Activated CD8-positive, alpha-beta memory T cell treated with anti-CD3 and anti-CD28 coated beads, Interleukin-2, amount 50 U/mL, for 48 hours (primary cell): ENCODE data around the gene GAL3ST2.
A peak's percentile ranks its signal among the peaks of the same experiment; 100 is the strongest.
"Not testable (repeated sequence)": the region's sequence is repeated elsewhere in the genome, so short reads cannot be mapped to it uniquely, and the experiment has no call there.

Experiments
- DNase-seq: peaks from one replicate; pipeline ENCODE4 v3.0.0-alpha.2; 2020

Gene GAL3ST2

DNA sequence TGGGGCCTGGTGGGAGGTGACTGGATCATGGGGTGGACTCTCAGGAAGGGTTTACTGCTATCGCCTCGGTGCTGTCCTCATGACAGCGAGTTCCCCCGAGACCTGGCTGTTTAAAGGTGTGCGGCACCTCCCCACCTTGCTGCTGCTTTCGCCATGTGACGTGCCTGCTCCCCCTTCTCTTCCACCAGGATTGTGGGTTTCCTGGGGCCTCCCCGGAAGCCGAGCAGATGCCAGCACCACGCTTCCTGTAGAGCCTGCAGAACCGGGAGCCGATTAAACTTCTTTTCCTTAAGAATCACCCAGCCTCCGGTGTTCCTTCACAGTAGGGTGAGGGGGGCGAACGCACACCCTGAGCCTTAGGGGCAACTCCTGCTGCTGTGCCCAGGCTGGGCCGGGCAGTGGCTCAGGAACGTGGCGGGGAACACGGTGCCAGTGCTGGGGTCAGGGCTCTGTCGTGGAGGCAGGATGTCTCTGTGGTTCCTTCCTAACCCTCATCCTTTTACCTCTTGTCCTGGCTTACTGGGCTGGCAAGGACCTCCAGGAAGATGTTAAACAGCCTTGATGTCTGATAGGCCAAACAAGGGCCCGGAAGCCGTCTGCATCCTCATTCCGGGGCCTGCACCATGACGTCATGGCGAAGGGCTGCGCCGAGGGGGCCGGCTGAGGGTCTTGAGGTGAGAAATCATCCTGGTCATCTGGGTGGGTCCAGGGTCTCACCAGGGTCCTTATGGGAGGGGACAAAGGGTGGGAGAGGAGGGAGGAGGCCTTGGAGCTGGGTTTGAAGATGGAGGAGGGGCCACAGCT, 45.0 kb downstream of the GAL3ST2 start:
- DNase-seq: no peak

DNA sequence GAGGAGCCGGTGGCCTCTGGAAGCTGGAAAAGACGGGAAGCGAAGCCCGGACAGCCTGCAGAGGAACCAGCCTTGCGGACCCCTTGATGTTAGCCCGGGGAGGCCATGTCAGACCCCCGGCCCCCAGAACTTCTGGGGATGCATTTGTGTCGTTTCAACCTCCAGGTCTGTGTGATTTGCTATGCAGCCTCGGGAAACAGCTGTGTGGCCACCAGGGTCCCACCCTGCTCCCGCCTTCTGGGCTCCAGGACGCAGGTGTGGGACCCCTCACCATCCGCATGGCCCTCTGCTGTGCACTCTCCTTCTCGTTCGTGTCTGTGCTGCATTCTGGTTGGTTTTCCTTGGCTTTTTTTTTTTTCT, 45.6 kb downstream of the GAL3ST2 start:
- DNase-seq: no peak

DNA sequence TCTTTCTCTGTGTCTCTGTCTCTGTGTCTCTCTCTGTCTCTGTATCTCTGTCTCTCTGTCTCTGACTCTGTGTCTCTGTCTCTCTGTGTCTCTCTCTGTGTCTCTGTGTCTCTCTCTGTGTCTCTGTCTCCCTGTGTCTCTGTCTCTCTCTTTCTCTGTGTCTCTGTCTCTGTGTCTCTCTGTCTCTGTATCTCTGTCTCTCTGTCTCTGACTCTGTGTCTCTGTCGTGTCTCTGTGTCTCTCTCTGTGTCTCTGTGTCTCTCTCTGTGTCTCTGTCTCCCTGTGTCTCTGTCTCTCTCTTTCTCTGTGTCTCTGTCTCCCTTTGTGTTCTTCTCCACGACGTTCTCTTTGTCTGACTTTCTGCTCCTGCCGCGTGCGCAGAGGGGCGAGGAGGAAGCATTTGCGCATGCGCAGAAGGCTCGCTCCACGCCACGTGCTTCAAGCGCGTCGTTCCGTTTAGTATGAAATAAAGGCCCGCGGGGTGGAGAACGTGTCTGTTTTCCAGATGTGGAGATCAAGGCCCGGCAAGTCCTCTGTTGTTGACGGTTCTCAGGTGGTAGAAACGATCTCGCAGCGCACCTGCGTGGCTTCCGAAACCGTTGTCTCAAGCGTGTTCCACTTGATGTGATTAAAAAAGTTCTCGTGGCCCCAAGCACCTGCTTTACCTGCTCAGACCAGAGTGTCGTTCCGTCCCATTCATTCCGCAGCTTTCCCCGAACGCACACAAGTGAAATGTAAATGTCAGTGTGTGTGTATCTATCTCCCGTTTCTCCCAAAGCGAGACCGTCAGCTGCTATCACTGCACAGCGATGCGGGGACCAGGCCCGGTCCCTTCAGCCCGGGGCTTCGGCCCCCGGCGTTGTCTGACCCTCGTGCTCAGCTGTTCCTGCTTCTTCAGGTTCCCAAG, 47.2 kb downstream of the GAL3ST2 start:
- not testable (repeated sequence) for DNase-seq

DNA sequence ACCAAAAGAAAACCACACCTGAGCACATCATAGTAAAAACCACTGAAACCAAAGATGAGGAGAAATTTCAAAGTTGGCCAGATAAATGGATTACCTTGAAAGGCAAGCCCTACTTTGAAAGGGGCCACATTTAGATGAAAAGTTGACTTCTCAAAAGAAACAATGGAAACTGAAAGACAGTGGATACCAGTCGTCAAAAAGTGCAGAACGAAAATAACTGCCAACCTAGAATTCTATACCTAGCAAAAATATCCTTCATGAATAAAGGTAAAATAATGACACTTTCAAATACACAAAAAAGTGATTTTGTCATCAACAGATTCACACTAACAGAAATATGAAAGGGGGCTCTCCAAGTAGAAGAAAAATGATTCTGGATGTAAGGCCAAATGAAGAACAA, 50.8 kb downstream of the GAL3ST2 start:
- no peak for DNase-seq

DNA sequence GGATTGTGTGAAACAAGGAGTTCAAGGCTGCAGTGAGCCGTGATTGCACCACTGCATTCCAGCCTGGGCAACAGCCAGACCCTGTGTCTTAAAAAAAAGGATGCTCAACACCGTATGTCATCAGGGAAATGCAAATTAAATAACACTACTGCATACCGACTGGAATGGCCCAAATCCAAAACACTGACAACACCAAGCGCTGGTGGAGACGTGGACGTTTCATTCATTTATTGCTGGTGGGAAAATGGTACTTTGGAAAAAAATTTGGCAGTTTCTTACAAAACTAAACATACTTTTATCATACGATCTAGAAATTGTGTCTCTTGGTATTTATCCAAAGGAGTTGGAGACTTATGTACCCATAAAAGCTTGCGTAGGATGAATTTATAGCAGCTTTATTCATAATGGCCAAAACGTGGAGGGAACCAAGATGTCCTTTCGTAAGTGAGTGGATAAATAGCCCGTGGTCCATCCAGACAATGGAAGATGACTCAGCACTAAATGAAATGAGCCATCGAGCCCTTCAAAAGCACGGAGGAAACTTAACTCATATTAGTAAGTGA, 56.6 kb downstream of the GAL3ST2 start:
- DNase-seq: no peak

DNA sequence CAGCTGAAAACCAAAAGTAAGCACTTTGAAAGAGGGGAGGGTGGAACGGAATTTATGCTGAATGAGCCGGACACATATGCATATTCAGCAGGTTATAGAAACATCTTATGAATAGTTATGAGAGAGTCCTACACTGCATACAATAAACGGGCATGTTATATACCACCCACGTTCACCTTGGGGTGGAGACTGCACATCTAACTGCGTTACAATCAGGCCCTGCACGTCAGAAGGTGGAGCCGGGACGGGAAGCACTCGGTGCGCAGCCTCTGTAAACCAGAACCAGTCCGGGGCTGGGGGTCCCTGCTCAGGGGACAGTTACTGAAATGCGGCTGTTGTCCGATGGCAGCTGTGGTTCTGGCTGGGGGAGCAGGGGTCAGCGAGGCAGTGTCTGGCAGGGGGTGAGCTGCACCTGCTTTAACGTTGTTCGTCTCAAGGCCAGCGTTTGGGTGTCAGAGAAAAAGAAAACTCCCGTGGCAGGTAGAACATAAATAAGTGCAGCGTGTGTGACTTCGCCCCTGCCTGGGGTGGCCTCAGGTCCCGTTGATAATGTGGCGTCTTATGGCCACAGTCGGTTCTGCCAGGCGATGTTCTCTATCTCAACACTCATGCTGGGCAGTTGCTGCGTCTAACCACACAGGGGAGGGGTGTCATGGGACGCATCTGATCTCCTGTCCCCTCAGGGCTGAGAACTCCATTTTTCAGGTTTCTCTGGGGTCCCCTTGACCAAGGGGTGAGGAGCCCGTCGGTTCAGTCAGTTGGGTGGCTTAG, 57.3 kb downstream of the GAL3ST2 start:
- not testable (repeated sequence) for DNase-seq

DNA sequence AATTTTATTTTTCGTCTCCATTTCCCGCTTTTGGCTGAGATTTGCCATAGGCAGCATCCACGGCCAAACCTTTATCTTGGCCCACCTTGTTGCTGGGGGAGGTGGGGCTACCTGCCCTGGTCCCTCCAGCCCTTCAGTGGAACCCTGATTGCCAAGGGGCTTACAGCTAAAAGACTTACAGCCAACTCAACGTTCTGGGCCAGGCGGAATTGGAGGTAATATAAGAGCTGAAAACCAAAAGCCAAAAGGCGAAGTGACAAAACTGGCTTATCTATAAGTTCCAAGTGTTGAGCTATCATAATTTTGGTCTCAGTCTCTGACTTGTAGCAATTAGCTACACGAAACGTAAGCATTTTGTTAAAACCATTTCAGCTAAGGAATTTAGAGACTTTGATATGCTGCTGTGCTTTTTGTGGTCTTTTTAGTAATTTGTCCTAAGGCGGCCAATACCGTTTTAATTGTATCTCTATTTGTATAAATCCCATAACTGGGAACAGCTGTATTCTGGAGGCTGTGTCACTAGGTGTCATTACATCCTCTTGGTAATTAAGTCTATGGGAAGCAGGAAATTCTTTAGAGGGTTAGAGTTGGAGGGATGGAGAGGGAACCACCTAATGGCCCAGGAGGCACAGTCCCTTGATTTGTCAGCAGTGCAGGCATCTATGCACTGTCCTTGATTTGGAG, 58.0 kb downstream of the GAL3ST2 start:
- no peak for DNase-seq

DNA sequence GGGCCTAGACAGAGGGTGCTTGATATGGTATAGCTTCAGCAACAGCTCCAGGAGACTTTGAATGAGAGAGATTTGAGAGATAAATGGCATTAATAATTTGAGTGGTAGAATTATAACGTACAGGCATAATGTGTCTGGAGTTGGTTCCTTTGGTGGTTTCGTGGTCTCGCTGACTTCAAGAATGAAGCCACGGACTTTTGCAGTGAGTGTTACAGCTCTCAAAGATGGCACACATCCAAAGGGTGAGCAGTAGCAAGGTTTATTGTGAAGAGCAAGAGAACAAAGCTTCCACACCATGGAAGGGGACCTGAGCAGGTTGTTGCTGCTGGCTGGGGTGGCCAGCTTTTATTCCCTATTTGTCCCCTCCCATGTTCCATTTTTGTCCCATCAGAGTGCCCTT, 59.0 kb downstream of the GAL3ST2 start:
- no peak for DNase-seq

DNA sequence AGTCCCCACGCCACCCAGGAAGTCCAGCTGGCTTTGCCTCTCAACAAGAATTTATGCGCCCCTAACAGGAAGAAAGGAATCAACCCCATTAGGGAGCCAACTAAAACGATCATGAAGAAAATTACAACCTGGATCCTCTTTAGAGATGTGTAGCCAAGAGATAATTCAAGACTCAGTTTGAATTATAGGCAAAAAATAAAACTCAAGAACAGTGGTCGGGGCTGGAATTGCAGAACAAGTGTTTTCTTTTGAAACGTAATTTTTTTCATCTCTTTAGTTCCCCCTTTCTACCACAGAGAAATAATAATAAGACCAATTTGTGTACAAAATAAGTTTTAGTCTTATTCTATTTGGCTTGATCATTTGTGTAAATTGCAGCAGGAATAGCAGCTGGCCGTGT, 59.7 kb downstream of the GAL3ST2 start:
- no peak for DNase-seq

DNA sequence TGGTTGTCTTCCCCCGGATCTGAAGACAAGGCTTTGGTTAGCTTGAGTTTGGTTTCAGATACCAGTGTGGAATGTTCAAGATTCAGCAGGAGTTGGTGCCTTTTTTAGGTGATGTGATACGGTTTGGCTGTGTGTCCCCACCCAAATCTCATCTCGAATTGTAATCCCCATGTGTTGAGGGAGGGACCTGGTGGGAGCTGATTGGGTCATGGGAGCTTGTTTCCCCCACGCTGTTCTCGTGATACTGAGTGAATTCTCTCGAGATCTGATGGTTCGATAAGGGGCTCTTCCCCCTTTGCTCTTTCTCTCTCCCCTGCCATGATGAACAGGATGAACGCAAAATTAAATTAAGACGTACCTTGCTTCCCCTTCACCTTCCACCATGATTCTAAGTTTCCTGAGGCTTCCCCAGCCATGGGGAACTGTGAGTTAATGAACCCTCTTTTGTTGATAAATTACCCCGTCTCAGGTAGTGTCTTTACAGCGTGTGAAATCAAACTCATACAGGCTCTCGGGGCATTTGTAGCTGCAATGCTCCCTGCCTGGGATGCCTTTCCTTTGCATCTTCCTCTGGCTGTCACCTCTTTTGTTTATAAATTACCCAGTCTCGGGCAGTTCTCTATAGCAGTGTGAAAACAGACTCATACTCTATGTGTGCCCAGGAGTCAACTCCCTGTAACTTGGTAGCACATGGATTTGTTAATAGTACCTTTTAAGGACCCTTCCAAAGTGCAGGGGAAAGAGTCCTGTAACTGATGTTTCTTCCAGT, 60.8 kb downstream of the GAL3ST2 start:
- no peak for DNase-seq

DNA sequence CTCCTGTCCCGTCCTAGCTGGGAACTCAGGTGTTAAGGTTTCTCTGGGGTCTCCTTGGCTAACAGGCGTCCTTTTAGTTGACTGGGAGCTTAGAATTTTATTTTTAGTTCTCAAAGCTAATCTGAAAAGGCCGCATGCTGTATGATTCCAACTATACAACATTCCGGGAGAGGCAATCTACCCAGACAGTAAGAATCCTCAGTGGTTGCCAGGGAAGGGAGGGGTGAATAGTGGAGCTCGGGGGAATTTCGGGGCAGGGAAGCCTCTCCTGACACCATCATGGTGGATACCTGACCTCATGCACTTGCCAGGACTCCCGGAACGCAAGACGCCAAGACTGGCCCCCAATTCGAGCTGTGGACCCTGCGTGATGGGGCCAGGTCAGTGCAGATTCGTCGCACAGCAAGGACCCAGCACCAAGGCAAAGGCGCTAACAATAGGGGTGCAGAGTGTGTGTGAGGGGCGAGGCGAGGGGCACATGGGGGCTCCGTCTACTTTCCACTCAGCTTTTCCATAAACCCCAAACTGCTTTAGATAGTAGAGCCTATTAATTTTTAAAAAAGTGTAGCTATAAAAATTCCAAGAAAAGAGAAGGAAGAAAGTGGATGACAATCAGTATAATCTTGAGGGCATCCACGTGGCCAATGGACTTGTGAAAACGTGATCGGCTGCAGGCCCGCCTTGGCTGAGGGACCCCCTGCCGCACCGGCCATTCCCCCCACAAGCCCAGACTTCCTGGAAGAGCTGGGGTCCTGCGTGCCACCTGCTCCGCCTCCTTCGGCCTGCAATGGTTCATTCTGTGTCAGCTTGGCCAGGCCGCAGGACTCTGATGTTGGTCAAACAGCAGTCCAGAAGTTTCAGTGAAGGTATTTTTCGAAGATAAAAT, 64.8 kb downstream of the GAL3ST2 start:
- no peak for DNase-seq

DNA sequence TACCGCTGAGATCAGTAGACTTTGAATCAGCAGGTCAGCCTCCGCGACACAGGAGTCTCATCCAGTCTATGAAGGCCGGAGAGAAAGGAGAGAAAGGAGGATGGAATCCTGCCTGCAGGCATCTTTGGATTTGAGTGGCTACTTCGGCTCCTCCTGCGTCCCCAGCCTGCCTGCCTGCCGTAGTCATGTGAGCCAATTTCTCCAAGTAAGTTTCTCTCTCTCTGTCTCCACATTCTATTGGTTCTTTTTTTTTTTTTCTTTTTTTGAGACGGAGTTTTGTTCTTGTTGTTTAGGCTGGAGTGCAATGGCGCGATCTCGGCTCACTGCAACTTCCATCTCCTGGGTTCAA, 65.4 kb downstream of the GAL3ST2 start:
- no peak for DNase-seq

DNA sequence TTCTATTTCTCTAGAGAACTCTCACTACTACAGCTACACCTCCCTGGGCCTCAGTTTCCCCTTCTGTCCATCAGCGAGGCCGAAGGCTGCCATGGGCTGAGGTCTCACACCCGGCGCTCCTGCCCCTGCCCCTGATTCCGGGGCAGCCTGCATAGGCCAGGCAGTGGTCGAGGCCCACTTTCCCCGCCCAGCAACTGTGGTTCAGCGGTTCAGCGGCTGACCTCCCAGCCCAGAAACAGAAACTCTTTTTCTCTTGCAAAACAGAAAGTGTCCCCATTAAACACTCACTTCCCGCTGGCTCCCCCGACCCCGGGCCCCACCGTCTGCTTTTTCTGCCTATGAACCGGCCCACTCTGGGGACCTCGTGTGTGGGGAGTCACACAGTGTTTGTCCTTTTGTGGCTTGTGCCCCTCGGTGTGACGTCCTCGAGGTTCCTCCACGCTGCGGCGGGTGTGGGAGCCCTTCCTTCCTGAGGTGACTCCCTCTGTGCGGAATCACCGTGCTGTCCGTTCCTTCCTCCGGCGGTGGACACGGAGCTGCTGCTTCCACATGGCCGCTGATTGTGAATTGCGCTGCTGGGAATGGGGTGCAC, 66.1 kb downstream of the GAL3ST2 start:
- DNase-seq: peak; percentile 79

DNA sequence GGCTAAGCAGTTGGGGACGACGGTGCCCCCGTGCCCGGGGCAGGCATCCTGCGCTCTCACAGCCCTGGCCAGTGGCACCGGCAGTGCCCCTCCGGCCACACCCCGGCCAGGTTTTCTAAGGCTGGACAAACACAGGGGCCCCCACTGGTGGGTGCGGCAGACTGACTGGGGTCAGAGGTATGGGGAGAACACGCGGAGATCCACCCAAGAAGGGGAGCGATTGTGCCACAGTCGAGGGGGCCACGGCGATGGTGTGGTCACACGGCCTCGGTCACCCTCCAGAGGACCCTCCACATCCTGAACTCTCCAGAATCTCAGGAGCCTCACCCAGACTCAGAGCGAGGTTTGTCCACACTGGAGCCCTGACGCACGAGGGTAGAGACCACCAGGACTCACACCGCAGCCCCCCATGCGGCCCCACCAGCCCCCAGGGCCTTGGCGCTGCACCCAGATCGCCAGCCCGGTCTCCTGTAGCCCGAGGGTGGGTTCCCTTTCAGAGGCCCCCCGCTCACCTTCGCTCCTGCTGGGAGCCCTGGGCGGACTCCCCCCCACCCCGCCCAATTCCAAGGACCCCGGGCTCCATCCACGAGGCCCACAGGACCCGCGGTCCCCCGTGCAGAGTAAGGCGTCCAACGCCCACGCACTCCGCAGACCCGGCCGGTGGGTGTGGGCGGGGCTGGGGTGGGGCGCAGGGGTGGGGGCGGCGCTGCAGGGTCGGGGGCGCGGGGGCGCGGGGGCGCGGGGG, 66.9 kb downstream of the GAL3ST2 start:
- no peak for DNase-seq

DNA sequence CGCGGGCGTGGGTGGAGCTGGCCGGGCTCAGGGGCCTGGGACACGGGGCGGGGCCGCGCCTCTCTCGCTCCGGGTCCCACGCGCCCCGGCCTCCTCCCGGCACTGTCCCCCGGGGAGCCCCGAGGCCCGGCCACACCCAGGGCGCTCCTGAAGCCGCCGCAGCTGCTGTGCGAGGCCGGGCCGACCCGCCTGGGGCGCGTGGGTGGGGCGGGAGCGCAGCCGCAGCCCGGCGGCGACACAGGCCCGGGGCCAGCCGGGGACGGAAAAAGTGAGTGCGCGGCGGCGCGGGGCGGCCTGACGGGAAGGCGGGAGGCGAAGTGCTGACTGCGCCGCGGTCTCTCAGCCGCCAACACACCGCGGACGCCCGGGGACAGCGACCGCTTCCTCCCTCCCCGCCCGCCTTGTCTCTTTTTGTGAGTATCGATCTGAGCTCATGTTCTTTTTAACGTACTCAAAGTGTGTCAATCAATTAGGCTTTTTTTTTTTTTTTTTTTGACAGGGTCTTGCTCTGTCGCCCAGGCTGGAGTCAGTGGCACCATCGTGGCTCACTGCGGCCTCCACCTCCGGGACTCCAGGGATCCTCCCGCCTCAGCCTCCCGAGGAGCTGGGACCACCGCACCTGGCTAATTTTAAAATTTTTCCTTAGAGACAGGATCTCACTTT, 67.6 kb downstream of the GAL3ST2 start:
- peak; percentile 94 for DNase-seq

DNA sequence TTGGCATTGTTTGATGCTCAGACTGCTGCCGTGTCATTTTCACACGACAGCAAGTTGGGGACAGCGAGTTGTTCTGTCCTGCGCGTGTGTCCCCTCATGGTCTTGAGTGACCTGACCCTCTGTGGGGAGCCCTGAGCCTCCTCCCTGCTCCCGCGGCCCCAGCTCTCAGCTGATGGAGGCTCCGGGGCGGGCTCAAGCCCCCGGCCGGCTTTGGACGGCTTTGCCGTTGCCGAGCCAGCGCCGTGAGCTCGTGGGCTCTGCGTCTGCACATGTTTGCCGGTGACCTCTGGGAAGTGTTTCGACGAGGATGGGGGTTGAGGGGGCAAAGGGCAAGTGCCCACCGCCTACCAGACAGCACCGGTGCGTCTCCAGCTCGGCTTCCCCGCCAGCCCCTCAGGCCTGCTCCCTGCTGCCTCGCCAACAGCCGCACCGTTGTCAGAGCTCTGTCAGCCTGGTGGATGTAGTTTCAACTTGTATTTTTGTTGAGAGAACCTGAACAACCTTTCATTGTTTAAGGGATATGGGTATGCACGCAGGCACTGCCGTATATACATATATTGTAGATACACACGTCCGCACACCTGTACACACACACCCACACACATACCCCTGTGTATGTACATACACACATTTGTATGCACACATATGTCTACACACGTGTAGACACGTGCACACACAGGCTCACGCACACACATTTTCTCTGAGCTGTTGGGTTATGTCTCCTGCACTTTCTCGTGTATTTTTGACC, 68.4 kb downstream of the GAL3ST2 start:
- no peak for DNase-seq

DNA sequence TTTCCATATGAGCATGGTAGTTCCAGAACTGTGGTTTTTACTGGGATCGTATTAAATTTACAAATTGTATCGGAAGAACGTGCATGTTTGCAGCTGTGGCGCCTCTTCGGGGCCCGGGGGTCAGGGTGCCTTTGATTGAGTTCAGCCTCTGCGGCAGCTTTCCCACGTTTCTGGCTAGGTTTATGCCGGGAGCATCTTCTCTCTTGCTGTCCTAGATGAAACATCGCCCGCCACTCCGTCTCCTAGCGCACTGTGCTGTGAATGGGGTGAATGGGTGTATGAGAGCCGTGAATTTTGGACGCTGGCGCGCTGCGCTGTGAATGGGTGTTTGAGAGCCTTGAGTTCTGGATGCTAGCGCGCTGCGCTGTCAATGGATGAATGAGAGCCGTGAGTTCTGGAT, 69.8 kb downstream of the GAL3ST2 start:
- DNase-seq: no peak
